ENCODE data around the gene LIME1.

LIME1 gene, protein sequence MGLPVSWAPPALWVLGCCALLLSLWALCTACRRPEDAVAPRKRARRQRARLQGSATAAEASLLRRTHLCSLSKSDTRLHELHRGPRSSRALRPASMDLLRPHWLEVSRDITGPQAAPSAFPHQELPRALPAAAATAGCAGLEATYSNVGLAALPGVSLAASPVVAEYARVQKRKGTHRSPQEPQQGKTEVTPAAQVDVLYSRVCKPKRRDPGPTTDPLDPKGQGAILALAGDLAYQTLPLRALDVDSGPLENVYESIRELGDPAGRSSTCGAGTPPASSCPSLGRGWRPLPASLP

GRCh38 chr20:63735859-63736718, at the start of gene LIME1:
TSS of gene LIME1 (plus strand) at chr20:63736664. CDS start at chr20:63737550, 886 bp downstream.
- peak; percentile 66 for DNase-seq

DNA sequence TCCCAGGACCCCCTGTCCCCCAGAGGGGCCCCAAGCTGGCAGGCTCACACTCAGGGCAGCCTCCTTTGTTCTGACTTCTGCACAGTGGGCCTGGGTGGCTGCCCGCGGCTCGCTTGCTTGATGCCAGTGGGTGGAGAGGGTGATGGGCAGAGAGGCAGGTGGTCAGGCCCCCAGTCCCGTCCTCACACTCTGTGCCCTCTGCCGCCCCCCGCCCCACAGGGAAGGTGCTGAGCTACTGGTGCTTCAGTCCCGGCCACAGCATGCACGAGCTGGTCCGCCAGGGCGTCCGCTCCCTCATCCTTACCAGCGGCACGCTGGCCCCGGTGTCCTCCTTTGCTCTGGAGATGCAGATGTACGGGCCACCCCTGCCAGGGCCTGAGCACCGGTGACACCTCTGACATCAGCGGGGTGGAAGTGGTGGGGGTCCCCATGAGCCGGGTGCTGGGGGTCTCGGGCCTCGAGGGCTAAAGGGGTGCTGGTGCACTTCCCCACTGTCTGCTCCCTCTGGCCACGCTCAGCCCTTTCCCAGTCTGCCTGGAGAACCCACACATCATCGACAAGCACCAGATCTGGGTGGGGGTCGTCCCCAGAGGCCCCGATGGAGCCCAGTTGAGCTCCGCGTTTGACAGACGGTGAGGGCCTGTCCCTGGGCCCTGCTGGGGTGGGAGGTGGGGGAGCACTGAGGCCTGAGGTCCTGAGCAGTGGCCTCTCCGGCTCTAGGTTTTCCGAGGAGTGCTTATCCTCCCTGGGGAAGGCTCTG, 48.9 kb upstream of the LIME1 start:
- no peak for DNase-seq

GRCh38 chr20:63688228-63689045, 48.0 kb upstream of the LIME1 start:
- DNase-seq: no peak

DNA sequence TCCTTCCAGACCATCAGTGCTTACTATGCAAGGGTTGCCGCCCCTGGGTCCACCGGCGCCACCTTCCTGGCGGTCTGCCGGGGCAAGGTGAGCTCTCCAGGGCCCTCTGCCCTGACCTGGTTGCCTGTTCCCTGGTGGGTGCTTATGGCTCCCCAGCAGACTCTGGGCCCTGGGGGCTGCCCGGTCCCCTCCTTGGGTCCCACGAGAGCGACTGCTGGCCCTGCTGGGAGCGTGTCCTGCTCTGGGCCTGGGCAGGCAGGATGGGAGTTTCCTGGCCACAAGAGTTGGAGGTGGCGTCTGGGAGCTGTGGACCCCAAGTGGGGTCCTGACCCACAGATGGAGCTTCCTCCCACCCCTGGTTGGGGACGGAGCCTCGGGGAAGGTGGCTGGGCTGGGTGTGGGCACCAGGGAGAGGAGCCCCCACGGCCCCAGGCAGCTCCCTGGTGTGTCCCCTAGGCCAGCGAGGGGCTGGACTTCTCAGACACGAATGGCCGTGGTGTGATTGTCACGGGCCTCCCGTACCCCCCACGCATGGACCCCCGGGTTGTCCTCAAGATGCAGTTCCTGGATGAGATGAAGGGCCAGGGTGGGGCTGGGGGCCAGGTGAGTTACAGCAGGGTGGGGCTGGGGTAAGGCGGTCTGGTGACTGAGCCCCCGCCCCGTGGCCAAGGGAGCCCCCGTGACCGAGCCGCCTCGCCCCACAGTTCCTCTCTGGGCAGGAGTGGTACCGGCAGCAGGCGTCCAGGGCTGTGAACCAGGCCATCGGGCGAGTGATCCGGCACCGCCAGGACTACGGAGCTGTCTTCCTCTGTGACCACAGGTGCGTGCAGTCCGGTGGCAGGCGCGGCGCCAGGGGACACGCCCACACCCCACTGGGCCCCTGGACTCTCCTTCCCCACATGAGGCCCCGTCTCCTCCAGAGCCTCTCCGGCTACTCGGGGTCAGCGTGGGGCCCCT, 47.1 kb upstream of the LIME1 start:
- no peak for DNase-seq

GRCh38 chr20:63690003-63690897, 46.2 kb upstream of the LIME1 start:
- DNase-seq: no peak

DNA sequence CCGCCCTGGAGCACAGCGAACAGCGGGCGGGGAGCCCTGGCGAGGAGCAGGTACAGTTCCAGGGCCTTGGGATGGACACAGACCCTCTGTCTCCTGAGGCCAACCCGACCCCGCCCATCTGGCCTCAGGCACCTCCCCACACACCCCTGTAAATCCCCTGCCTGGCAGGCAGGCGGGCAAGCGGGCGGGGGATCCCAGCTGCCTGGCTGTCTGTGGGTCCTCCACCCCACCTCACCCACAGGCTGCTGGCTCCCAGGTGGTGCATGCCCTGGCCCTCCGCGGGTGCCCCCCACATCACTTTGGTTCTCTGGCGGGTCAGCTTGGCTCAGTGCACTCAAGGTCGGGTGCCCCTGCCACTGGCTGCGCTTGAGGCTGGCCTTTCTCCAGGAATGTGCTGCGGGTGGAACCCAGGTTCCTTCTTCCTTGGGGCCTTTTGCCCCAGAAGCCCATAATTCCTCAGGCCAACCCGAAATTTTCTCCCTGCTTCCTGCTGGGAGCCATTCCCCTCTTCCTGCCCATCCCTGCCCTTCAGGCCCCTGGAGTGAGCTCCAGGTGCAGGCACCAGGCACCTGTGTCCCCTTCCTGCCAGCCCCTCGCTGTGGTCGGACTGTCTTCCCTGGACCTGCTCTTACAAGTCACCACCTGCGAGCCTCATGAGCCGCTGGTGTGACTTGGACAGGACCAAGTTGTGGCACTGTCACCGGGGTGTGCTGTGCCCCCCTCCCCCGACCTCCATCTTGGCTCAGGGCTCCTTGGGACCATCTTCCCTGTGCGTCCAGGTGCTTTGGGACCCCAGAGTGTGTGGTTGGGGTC, 45.4 kb upstream of the LIME1 start:
- DNase-seq: no peak

DNA sequence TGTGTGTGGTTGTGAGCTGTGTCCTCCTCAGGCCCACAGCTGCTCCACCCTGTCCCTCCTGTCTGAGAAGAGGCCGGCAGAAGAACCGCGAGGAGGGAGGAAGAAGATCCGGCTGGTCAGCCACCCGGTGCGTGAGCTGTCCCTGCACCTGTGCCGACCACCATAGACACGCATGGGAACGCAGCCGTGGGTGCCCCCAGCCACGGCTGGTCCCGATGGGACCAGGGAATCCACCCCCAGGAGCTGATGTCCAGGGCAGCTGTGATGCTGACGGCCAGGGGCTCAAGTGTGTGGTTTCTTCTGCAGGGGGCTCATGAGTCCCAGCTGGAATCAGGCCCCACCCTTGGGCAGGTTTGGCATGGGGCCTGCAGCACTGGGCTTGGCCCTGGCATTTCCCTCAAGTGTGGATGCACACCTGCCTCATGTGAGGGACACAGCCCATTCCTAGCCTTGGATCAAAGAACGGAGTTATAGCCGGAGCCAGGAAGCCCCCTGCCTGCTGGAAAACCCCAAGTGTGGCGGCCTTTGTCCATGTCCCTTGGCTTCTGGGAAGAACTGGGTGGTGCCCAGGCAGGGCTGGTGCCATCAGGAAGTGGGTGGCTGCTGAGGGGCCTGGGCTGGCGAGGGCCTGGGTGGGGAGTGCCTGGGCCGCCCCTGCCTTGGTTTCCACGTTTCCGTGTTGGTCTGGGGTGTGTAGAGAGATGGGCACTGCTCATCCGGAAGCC, 44.6 kb upstream of the LIME1 start:
- no peak for DNase-seq

DNA sequence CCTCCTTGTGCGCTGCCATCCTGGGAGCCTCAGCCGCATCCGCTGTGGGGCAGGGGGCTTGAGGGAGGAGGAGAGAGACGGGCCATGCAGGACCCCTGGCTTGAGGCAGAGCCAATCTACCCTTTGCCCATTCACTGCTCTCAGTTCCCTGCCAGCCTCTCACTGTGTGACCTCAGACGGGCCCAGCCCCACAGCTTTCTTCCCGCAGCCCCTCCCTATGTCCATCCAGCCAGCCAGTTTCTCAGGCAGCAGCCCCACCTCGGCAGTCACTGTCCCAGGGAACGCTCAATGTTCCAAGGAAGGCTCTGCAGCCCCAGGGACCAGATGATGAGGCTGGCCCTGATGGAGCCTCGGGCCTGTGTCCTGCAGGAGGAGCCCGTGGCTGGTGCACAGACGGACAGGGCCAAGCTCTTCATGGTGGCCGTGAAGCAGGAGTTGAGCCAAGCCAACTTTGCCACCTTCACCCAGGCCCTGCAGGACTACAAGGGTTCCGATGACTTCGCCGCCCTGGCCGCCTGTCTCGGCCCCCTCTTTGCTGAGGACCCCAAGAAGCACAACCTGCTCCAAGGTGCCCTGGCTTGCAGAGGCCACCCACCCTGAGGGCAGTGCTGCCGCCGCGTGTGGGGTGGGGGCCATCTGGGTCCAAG, 43.9 kb upstream of the LIME1 start:
- DNase-seq: no peak

- DNase-seq: no peak
These were observed 43.3 kb upstream of the LIME1 start for GRCh38 chr20:63693083-63693732.

DNA sequence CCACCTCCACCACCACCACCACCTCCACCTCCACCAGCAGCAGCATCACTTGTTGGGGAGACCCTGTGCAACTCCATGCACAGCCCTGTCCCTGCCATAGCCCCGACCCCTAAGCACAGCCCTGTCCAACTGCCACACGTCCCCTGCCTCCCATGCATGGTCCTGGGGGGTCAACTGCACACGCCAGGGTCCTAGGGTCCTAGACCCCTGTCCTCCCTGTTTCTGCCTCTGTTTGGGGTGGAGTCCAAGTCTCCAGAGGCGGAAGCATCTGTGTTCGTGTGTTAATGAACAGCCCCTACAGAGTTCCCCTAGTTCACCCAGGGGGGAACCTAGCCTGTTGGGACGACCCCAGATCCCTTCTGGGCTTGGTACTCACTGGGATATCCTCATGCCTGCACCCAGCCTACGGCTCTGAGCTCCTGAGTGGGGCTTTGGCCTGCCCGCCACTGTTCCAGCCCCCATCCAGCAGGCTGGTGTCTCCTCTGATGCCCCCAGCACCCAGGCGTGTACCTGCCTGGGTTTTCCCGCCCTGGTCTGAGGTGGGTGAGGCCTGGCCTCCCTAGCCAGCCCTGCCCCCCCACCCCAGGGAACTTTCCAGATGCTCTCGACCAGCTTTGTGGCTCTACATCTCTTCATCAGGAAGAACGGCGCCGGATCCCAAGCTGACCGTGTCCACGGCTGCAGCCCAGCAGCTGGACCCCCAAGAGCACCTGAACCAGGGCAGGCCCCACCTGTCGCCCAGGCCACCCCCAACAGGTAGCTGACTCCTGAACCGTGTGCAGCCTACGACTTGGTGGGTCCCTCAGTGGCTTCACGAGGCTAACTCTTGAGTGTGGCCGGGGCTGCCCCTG, 42.5 kb upstream of the LIME1 start:
- no peak for DNase-seq

GRCh38 chr20:63694584-63695423, 41.7 kb upstream of the LIME1 start:
- DNase-seq: no peak

DNA sequence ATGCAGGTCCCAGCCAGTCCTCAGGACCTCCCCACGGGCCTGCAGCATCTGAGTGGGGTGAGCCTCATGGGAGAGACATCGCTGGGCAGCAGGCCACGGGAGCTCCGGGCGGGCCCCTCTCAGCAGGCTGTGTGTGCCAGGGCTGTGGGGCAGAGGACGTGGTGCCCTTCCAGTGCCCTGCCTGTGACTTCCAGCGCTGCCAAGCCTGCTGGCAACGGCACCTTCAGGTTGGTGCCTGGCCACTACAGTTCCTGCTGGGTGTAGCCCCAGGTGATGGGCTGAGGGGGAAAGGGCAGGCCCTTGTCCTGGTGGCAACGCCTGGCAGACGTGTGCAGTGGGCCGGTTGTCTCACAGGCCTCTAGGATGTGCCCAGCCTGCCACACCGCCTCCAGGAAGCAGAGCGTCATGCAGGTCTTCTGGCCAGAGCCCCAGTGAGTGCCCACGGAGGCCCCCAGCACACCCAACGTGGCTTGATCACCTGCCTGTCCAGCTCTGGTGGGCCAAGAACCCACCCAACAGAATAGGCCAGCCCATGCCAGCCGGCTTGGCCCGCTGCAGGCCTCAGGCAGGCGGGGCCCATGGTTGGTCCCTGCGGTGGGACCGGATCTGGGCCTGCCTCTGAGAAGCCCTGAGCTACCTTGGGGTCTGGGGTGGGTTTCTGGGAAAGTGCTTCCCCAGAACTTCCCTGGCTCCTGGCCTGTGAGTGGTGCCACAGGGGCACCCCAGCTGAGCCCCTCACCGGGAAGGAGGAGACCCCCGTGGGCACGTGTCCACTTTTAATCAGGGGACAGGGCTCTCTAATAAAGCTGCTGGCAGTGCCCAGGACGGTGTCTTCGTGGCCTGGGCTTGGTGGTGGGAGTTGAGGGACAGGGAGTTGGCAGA, 40.8 kb upstream of the LIME1 start:
- no peak for DNase-seq

GRCh38 chr20:63696306-63696627, 40.2 kb upstream of the LIME1 start:
- DNase-seq: no peak

DNA sequence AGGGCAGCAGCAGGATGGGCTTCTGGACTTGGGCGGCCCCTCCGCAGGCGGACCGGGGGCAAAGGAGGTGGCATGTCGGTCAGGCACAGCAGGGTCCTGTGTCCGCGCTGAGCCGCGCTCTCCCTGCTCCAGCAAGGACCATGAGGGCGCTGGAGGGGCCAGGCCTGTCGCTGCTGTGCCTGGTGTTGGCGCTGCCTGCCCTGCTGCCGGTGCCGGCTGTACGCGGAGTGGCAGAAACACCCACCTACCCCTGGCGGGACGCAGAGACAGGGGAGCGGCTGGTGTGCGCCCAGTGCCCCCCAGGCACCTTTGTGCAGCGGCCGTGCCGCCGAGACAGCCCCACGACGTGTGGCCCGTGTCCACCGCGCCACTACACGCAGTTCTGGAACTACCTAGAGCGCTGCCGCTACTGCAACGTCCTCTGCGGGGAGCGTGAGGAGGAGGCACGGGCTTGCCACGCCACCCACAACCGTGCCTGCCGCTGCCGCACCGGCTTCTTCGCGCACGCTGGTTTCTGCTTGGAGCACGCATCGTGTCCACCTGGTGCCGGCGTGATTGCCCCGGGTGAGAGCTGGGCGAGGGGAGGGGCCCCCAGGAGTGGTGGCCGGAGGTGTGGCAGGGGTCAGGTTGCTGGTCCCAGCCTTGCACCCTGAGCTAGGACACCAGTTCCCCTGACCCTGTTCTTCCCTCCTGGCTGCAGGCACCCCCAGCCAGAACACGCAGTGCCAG, 39.7 kb upstream of the LIME1 start, which contains the start of gene TNFRSF6B:
TNFRSF6B (plus strand) TSS at position 25 of the 729 bp plus-strand sequence; CDS start at position 141, 116 bp downstream.
- DNase-seq: no peak

Data from stimulated activated naive CD4-positive, alpha-beta T cell treated with Interleukin-2 at 50 U/mL for 16 hours (primary cell).